H54 (cell line): ENCODE data around the gene NFATC2.

Experiments used
- DNase-seq: peaks from one replicate; pipeline ENCODE4 v3.0.0; 2011; ENCODE audit warnings: low spot score, mixed read lengths; ENCODE audit not compliant: insufficient read length
- FAIRE-seq: peaks from 3 replicates; lab custom pipeline; 2011; peaks lifted over from hg19 to GRCh38; lab: Jason Lieb, UNC
- POLR2A ChIP-seq: IDR thresholded peaks from 2 replicates; pipeline ENCODE4 v1.6.1; 2011; ENCODE audit warnings: low read depth, mild to moderate bottlenecking, low read length

Gene NFATC2

GRCh38 chr20:51361258-51361657 lies 181.3 kb downstream of the NFATC2 start:
- FAIRE-seq: no peak
- TF ChIP-seq POLR2A: no peak
- no peak for DNase-seq

GRCh38 chr20:51360451-51361201 lies 181.9 kb downstream of the NFATC2 start:
- no peak for FAIRE-seq
- peak; percentile 72 for DNase-seq
- no peak for TF ChIP-seq POLR2A

GRCh38 chr20:51359947-51360346 lies 182.6 kb downstream of the NFATC2 start:
- no peak for FAIRE-seq
- DNase-seq: no peak

GRCh38 chr20:51359401-51359800 lies 183.1 kb downstream of the NFATC2 start:
- DNase-seq (no peak), FAIRE-seq (no peak)
- TF ChIP-seq POLR2A: no peak

More at GRCh38 chr20:51359947-51360346, 182.6 kb downstream of the NFATC2 start:
- TF ChIP-seq POLR2A: no peak

- DNase-seq: no peak
- no peak for FAIRE-seq
- no peak for TF ChIP-seq POLR2A
Observed at GRCh38 chr20:51358032-51358724, 184.3 kb downstream of the NFATC2 start.

GRCh38 chr20:51357543-51357942 lies 185.0 kb downstream of the NFATC2 start:
- DNase-seq (no peak), FAIRE-seq (no peak)
- no peak for TF ChIP-seq POLR2A

- no peak for TF ChIP-seq POLR2A
- no peak for FAIRE-seq
- DNase-seq: no peak
Observed at GRCh38 chr20:51356871-51357270, 185.6 kb downstream of the NFATC2 start.

GRCh38 chr20:51354769-51355319 lies 187.7 kb downstream of the NFATC2 start:
- DNase-seq (peak; percentile 71), FAIRE-seq (no peak)

GRCh38 chr20:51354191-51354768 lies 188.2 kb downstream of the NFATC2 start:
- no peak for FAIRE-seq

More at GRCh38 chr20:51354769-51355319, 187.7 kb downstream of the NFATC2 start:
- TF ChIP-seq POLR2A: 0 out of 2 replicates have a peak, but pooled peaks have one; percentile 11

GRCh38 chr20:51353491-51353890 lies 189.0 kb downstream of the NFATC2 start:
- TF ChIP-seq POLR2A: no peak
- DNase-seq: no peak
- FAIRE-seq: no peak

More at GRCh38 chr20:51354191-51354768, 188.2 kb downstream of the NFATC2 start:
- DNase-seq: no peak
- TF ChIP-seq POLR2A: no peak

- no peak for TF ChIP-seq POLR2A
- FAIRE-seq (no peak), DNase-seq (no peak)
Observed at GRCh38 chr20:51352791-51353190, 189.7 kb downstream of the NFATC2 start.

- FAIRE-seq: no peak
- TF ChIP-seq POLR2A: no peak
- no peak for DNase-seq
Observed at GRCh38 chr20:51350941-51351631, 191.4 kb downstream of the NFATC2 start.

- DNase-seq: no peak
- TF ChIP-seq POLR2A: no peak
- no peak for FAIRE-seq
Observed at GRCh38 chr20:51348876-51349275, 193.6 kb downstream of the NFATC2 start.

GRCh38 chr20:51347831-51348230 lies 194.7 kb downstream of the NFATC2 start:
- no peak for FAIRE-seq
- no peak for DNase-seq
- TF ChIP-seq POLR2A: no peak
